GM12864 (cell line): ENCODE data around the gene FBXW5.

ENCODE experiments used
- DNase-seq: peaks from one replicate; pipeline ENCODE4 v3.0.0-alpha.2; 2011; ENCODE audit warnings: low read depth
- H3K4me3 ChIP-seq: 2 replicates; pipeline ENCODE4 v1.5.1; 2011; ENCODE audit warnings: mild to moderate bottlenecking, low read depth, low read length, control low read depth
- TF ChIP-seq, protein P1 (sequence below): IDR thresholded peaks from 2 replicates; pipeline ENCODE4 v1.5.1; 2011; ENCODE audit warnings: low read depth, mild to moderate bottlenecking, moderate library complexity, low read length, control low read depth, inconsistent platforms; ENCODE audit errors: missing control alignments

FBXW5 gene

DNA sequence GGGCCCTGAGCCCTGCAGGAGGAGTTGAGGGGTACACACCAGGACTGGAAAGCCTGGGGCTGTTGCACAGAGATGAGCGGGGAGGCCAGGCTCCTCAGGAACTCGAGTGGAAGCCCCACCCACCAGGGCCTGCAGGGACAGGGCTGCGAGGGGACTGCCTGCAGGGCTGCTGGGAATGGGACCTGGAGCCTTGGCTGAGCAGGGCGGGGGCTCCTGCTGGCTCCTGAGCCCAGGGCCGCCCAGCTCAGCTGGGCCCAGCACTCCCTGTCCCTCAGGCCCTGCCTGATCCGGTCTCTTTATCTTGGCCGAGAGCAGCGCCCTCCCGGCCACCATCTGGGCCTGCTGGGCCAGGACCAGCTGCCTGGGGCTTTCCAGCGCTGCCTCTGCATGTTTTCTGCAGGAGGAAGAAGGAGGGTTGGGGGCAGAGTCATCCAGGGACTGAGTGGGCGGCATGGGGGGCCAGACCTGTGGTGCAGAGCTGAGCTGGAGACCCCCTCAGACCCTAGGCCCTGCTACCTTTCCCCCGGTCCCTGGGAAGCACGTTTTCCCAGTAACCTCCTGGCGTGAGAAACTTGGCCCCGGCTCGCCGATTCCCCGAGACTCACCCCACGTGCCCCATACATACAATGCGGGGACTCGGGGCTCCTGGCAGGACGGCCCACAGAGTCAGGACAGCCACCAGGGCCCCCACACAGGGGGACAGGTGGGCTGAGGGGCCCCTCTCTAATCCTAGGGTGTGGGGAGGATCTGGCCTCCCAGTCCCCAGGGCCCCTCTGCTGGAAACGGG, 16.9 kb upstream of the FBXW5 start:
- DNase-seq, result no peak
- TF ChIP-seq, protein P1, sequence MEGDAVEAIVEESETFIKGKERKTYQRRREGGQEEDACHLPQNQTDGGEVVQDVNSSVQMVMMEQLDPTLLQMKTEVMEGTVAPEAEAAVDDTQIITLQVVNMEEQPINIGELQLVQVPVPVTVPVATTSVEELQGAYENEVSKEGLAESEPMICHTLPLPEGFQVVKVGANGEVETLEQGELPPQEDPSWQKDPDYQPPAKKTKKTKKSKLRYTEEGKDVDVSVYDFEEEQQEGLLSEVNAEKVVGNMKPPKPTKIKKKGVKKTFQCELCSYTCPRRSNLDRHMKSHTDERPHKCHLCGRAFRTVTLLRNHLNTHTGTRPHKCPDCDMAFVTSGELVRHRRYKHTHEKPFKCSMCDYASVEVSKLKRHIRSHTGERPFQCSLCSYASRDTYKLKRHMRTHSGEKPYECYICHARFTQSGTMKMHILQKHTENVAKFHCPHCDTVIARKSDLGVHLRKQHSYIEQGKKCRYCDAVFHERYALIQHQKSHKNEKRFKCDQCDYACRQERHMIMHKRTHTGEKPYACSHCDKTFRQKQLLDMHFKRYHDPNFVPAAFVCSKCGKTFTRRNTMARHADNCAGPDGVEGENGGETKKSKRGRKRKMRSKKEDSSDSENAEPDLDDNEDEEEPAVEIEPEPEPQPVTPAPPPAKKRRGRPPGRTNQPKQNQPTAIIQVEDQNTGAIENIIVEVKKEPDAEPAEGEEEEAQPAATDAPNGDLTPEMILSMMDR, result no peak
- H3K4me3 ChIP-seq, result no peak overlapping the region

DNA sequence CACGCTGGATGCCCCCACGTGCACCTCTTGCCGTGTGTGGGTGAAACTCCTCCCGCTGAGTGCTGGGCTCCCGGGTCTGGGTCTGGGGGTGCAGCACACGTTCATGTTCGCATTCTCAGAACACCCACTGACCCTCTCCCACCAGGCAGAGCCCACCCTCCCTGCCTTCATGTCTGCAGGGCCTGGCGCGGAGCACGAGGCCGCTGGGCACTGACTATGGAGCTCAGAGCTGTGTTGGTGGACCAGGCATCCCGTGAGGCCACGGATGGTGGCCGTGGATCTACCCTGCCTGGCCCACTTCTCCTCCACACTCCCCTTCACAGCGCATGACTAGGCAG, 16.4 kb upstream of the FBXW5 start:
- TF ChIP-seq, protein P1, result no peak
- H3K4me3 ChIP-seq, result no peak overlapping the region
- DNase-seq, result no peak

DNA sequence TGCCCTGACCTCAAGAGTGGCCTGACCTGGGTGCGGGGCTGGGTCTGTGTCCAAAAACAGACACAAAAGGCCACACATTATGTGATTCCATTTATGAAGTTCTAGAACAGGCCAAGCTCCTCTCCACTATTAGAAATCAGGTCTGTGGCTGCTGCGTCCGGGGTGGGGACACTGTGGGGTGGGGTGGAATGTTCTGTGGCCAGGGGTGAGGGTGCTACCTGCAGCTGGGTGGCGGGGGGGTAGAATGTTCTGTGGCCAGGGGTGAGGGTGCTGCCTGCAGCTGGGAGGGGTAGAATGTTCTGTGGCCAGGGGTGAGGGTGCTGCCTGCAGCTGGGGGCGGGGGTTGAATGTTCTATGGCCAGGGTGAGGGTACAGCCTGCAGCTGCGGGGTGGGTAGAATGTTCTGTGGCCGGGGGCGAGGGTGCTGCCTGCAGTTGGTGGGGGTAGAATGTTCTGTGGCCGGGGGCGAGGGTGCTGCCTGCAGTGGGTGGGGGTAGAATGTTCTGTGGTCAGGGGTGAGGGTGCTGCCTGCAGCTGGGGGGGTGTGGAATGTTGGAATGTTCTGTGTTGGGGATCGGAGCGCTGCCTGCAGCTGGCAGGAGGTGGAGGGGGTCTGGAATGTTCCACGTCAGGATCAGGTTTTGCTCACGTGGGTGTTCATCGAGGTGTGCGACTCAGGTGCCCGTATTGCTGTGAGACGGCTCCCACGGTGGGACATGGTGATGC, 15.8 kb upstream of the FBXW5 start:
- no peak overlapping the region for H3K4me3 ChIP-seq
- TF ChIP-seq, protein P1, result no peak
- DNase-seq, result no peak

DNA sequence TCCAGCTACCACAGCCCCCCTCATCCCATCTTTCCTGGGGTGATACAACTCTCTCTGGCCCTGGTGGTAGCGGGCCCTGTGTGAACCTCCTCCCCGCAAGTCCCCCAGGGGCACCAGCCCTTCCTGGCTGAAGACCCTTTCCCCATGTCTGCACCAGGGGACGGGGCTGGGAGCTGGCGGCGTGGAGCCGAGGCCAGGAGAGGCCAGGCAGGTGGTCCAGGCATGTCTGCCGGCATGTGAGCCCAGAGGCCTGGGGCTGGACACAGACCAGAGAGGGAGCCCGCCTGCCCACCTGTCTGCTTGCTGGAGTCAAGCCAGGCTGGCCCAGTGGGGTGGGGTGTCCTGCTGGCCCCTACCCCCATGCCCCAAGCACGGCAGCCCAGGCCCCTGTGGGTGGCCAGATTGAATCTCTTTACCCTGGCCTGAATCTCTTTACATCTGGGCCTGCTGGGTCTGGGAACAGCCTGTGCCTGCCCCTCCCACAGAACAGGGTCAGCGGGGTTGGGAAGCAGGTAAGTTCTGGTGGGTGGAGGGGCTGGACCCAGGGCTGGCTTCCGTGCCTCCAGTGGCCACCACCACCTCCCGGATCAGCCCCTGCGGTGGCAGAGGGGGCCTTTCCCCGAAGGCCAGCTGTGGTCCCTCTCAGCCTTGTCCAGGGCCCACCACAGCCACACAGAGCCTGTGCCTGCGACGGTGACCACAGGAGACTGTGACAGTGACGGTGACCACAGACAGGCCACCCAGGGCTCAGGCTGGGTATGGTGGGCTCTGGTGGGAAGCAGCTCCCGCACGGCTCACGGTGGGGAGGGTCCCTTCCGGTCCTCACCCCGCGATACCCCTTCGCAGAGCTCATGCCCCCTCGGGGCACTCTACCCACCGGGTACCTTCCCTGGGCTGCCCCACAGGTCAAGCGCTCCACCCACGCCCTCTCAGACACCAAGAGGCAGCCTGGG, 14.6 kb upstream of the FBXW5 start:
- no peak for DNase-seq
- H3K4me3 ChIP-seq, result no peak overlapping the region
- TF ChIP-seq, protein P1, result no peak

DNA sequence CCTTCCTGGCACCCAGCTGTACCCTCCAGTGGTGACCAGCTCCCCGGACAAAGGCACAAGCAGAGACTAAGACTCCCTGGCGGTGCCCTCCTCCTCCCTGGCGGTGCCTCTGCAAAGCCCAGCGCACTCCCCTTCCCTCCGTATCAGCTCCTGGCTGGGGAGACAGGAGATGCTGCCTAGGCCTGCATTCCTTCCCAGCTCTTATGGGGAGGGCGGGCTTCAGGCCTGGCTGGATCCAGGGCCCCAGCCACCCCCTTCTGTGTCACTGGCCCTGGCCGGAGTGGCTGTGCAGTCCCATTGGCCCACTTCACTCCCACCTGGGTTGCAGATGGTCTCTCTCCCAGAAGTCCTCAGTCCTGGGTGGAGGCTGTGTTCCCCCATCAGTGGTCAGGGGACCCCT, 13.9 kb upstream of the FBXW5 start:
- H3K4me3 ChIP-seq, result no peak overlapping the region
- TF ChIP-seq, protein P1, result no peak
- DNase-seq, result no peak

DNA sequence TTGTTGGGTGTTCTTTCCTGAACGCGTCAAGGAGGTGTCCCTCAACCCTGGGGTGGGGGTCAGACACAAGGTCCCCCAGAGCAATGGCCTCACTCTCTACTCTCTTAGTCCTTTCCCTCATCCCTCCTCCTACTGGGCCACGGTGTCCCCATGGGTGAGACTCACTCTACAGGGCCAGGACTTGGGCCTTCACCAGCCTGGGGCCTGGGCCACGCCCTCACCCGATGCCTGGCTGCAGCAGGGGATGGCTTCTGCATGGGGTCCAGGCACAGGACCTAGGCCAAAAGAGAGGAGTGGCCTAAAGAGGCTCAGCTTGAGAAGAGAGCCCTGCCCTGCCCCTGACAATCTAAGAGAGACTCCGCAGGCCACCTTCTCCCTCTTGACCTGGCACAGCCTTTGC, 13.4 kb upstream of the FBXW5 start:
- no peak for DNase-seq
- TF ChIP-seq, protein P1, result no peak
- no peak overlapping the region for H3K4me3 ChIP-seq
